HG02885 (cell line): ENCODE data around the gene PPEF1.
"Not testable (repeated sequence)": the region's sequence is repeated elsewhere in the genome, so short reads cannot be mapped to it uniquely, and the experiment has no call there.

Source experiments
- ATAC-seq: cut with Tn5 transposase; IDR thresholded peaks from one replicate; pipeline ENCODE4 v1.9.1; 2021; ENCODE audit warnings: mild to moderate bottlenecking; ENCODE audit not compliant: unreplicated experiment, poor library complexity

The PPEF1 gene

DNA sequence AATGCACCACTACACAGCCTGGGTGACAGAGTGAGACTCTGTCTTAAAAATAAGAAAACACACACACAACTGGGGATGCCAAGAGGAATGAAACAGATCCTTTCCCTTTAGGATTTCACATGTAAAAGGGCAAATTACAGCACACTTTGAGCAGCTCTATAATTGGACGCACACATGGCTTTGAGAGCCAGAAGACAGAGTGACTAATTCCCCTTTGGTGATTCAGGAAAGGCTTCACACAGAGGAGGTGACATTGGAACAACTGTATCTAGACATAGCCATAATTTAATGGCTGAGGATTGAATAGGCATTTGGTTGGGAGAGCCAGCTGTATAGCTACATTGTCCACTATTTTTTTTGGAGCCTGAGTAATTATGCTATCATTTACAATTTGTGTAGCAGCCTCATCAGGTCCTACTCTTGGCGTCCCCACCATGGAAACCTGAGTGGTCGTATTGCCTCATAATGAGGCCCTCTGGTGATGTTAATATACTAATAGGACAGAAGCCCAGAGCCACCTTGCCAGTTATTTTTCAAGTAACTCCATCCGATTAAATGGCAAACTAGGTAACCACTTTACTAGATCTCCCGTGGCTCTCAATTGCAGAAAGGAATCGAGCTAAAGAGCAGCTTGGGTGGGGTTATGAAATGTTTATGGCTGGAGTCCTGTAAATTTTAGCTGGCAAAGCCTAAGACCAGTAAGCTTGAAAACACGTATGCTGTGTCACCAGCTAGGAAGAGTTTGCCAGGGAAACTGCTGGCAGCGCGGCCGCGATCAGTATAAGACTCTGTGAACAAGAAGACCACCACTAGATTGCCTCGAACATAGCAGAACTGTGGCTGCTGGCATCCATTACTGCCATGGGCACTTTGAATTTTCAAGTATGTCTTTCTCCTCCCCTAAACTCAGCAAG, 8.5 kb upstream of the PPEF1 start:
- no peak for ATAC-seq

DNA sequence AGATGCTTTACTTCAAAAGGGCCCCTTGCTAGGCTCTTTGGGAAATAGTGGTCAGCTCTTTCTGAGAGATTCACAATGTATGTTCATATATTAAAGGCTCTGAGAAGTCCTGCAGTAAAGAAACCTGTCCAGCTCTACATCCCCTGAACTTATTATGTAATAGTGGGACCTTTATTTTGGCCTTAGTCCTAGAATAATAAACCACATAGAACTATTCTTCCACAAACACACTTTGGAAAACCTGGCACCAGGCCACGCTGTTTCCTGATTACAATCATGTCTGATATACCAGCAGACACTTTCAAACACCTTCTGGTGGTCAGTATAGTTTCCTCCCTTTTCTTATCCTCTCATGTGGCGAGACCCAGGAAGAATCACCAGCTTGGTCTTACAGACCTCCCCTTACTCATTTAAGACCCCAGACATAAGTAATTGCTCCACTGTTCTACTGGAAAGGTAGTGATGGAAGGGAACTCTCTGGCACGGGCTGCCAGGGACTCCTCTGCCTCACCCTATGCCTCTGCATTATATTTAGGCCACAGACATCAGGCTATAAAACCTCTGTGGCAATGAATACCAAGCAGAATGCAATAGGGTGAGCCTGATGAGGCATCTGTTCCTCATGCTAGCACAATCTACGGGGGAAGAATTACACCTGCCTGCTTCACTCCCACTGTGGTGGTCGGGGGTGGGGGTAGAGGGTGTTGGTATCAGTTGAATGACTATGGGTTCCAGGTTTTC, 5.7 kb upstream of the PPEF1 start:
- ATAC-seq, result no peak

DNA sequence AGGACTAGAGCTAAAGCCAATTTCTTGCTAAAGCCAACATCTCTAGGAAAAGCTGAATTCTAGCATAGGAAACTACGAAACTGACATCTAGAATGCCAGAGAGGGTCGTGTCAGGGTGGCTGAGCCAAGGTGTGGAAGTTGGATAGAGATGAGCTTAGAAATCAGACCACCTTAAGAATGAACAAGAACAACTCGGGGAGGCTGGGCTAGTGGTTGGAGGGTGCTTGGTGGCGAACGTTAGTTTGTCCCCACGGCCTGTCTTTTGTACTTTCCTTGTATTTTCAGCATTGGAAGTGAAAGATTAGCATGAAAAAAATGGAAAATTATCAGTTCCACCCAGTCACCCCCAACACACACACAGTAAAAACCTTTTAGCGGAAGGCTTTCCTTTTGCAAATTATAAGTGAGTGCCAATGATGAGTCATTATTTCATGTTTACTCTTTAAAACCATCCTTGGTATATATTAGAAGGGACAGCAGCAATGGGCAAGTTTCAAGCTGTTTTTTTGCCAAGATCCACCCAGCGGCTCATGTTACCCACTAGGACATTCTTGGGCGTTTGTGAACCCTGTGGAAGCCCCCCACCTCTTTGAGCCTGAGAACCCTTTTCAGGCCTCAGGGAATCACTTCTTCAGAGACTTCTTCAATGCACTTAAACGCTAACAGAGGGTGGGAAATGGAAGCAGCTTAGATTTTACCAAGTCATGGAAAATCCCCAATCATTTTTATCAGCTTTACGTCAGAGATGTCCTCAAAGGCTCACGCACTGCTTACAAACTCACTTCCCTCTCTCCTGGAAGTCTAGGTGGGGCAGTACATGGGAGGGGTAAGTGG, 4.9 kb upstream of the PPEF1 start:
- no peak for ATAC-seq

DNA sequence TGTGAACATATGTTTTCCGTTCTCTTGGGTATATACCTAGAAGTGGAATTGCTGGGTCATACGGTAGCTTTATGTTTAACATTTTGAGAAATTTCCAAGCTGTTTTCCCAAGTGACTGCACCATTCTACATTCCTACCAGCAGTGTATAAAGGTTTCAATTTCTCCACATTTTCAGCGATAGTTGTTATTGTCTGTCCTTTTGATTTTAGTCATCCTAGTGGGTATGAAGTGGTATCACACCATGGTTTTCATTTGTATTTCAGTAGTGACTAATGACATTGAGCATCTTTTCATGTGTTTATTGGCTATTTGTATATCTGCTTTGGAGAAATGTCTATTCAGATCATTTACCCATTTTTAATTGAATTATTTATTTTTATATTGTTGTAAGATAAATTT, 2.4 kb downstream of the PPEF1 start:
- ATAC-seq, result no peak

DNA sequence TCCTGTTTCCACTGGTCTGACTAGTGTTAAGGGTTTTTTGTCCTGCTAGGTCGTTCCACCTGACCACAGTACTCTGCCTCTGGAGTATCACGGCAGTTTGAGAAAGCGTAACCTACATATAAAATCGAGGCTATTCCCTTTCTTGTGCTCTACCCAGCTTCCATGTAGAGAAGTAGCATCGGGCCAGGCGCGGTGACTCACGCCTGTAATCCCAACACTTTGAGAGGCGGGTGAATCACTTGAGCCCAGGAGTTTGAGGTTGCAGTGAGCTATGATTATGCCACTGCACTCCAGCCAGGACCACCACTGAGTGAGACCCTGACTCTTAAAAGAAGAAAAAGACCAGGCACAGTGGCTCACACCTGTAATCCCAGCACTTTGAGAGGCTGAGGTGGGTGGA, 7.5 kb downstream of the PPEF1 start:
- ATAC-seq, result no peak

DNA sequence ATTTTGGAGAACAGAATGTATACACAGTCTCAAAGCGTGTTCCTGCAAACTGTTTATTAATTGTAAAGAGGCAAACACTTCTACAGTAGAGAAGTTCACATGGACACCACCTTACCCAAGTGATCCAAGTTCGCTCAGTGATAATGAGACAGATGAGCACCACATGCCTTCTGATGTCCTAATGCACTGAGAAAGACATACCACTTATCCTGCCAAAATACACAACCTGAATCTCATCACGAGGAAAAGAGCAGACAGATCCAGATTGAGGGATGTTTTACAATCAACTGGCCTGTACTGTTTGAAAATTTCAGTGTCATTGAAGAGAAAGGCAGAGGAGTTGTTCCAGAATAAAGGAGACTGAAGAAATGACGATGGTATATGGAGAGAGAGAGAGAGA, 12.4 kb downstream of the PPEF1 start:
- no peak for ATAC-seq

DNA sequence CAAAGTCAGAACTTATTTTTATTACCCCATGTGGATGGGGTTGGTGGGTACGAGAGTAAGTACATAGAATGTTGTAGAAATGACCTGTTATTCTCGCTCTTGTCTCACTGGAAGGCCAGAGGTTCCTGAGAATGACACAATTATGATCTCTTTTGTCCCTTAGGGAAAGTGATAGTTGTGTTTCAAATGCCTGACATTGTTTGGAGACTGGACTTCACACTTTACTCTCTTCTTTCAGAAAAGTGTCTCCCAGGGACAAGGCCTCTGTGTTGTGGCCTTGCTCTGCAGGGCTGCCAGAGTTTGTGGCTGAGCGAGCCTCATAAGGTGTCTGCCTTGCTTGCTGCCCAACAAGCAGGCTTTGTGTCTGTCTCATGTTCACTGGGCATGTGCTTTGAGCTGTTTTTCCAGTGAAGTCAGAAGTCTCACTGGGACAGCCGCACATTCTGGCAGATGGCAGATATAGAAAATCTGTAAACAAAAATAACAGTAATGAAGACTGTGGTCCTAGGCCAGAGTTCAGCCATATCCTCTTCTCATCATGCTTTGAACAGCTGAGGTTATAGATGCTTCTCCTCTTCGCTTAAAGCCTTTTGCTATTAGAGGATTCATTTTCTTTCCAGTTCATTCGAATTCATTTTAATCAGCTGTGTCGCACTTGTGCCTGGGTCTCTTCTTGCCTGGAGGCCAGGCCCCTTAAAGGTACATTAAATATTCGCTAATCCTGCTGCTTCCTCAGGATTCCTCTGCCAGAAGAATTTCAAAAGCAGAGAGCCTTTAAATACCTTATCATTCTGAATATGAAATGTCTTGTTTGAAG, 14.4 kb downstream of the PPEF1 start:
- no peak for ATAC-seq

DNA sequence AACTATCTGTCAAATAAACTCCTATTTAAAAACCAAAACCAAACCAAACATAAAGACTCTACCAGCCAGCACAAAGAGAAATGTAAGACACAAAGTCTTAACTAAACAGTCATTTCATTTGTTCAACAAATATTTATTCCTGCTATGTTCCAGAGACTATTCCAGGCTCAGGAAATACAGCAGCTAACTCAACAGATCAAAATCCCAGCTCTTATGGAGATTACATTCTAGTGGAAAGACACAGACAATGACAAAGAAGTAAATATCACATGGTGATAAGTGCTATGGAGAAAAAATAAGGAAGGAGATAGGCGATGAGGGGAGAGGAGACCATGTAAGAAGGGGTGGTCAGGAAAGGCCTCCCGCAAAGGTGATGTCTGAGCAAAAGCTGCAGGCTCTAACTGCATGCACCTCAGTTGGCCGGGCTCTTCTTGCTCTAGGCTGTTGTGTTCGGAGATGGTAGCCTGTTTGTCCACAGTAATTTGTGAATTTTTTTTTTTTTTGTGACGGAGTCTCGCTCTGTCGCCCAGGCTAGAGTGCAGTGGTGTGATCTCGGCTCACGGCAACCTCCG, 15.1 kb downstream of the PPEF1 start:
- ATAC-seq, result no peak

DNA sequence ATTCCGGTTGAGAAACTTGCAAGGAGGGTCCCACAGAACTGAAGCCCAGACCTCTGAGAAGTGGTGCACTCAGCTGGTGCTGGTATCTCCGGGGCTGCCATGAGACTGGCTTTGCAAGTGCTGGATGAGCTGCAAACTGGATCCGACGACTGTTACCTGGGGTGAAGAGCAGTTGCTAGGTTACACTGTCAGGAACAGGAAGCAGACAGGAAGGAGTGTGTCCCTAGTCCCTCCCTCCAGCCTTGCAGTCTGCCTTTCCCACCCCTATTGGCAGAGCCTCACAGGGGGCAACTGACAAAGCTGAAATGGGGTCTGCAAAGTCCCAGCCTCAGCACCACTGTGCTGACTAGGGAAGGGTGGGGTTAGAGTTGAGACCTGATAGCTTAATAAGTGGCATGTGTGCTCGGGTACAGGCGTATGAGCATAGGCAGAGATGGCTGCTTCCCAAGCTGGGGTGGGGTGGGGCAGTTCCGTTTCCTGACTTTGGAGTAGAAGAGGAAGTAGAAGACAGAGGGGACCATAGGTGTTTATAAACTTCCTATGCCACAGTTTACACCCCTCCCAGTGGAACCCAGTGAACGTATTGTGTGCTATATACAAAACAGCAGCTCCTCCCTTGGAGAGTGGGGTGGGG, 18.0 kb downstream of the PPEF1 start:
- ATAC-seq, result no peak

DNA sequence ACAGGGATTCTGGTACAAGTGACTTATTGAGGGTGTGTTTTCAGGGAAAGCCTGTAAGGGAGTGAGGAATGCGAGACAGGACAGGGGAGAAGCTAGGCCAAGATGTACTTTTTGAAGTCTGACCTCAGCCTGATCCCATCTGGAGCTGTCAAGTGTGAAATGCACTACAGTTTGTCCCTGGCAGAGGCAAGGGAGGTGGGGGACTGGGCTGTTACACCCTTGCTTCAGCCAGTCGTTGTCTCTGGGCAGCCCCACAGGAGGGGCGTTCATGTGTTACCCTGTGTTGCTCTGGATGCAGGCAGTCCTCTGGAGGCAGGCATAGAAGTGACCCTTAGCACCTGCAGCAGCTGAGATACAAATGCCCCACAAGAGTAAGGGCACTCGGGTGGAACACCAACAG, 25.8 kb downstream of the PPEF1 start:
- no peak for ATAC-seq

DNA sequence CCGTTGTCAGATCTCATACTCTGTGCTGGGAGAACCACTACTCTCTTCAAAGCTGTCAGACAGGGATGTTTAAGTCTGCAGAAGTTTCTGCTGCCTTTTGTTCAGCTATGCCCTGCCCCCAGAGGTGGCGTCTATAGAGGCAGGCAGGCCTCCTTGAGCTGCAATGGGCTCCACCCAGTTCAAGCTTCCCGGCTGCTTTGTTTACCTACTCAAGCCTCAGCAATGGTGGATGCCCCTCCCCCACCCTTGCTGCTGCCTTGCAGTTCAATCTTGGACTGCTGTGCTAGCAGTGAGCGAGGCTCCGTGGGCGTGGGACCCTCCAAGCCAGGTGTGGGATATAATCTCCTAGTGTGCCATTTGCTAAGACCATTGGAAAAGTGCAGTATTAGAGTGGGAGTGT, 32.2 kb downstream of the PPEF1 start:
- ATAC-seq, result not testable (repeated sequence)

DNA sequence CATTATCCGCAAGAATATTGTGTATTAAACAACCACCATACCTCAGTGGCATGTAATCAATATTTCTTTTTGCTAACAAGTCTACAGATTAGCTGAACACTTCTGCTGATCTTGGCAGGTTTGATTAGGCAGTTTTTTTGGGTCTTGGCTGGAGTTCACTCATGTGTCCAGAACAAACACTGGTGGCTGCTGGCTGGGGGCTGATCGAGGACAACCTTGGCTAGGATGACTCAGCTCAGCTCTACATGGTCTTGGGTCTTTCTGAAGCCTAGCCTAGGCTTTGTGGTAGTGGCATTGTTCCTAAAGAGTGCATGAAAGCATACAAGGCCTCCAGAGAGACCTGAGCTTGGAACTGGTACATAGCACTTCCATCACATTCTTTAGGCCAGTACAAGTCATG, 41.1 kb downstream of the PPEF1 start:
- no peak for ATAC-seq

DNA sequence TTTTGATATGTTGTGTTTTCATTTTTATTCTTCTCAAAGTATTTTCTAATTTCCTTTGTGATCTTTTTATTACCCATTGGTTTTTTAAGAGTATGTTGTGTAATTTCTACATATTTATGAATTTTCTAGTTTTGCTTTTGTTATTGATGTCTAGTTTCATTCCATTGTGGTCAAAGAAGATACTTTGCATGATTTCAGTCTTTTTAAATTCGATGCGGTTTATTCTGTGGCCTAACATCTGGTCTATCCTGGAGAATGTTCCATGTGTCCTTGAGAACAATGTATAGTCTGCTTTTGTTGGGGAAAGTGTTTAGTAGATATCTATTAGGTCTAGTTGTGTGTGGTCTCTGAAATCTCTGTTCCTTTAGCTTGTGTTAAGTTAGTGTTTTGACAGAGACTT, 46.2 kb downstream of the PPEF1 start:
- no peak for ATAC-seq

DNA sequence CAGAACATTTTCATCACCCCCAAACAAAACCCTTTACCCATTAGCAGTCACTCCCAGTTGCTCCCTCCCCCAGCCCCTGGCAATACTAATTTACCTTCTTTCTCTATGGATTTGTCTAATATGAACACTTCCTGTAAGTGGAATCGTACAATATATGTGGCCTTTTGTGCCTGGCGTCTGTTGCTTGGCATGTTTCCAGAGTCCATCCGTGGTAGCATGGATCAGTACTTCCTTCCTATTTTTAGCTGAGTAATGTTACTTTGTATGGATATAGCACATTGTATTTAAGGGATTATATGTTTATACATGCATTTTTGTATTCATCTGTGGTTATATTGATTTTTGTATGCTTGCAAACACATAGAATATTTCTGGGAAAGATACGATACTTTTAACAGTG, 48.2 kb downstream of the PPEF1 start:
- ATAC-seq, result no peak

DNA sequence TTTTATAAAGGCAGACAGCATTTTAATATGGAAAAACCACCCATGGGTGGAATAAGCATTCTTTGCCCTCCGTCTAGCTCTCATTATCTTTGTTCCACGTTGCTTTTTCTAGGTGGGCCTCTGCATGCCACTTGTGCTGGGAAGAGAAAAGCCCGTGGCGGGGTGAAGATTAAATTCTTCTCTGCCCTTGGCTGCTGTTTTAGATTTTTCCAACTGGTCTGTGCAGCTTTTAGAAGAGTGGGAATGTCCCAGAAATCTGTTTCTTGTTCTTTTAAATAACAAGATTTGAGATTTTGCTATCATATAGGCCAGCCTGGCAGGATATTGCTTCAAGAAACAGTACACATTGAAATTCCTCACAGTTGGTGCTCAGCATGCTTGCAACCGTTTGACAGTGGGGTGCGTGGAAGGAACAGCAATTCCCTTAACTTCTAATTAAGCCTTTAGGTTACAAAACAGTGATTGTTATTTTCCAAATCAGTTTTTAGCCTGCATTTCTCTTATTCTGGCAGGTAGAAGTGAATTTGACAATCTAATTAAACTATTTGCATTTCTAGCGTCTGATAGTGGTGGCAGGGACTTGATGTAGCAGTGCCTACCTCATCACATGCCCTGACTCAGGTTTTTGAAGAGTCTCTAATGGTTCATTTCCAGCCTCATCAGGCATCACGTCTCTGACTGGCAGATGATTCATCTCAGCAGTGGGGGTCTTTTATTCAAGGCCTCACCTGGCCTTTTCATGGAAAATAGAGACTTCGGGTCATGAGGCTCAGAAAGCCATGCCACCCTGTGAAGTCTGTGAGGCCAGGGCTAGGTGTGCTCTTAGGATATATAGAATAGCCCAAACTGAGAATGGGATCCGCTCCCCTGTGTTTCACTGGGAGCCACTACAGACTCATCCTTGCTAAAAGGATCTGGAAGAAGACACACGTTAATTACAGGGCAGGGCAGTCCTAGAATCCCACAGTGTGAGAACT, 50.8 kb downstream of the PPEF1 start:
- ATAC-seq, result no peak

DNA sequence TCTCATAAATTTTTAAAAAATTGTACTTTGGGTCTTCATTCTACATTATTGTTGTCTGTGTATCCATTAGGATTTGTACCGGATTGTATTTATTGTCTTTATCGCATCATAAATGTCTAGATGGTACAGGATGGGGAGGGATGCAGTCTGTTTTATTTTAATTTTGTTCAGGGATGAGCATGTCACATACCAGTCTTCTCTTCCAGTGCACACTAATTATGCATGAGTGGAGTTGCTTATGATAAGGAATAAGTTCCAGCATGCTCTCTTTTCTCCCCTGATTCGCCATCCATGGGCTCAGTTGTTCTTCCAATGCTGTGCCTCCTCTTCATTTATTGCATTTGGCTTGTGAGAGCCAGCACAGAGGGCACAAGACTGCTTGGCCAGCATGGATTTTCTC, 54.3 kb downstream of the PPEF1 start:
- no peak for ATAC-seq

DNA sequence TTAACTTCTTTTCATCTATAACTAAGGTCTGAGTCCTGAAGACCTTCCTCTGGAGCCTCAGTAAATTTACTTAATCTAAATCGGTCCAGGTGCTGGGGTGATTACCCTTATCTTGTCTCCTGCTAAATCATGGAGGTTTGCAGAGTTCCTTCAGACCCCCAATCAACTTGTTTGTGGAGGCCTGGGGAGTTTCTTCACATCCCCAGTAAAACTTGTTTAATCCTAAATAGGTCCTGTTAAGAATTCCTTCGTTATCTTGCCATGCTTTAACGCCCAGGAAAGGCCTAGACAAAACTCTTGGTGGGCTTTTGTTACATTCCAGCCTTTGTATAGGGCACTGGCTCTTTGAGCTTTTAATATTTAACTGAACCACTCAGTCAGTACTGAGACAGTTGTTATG, 55.7 kb downstream of the PPEF1 start:
- ATAC-seq, result not testable (repeated sequence)

DNA sequence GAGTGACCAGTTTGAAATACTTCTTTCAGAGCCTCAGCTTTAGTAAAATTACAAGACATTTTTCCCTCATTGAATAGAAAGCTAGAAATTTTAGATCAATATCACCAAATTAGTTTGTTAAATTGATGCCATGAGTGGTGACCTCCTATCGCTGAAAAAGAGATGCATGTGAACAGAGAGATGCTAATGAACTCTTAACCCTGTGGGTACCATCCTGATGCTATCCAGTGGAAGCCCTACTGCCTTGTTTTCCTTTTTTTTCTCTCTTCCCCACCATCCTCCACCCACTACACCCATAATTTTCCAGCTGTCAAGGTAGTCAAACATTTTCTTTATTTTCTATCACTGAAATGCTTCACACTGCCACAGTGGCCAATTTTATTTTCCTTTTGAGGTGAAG, 61.9 kb downstream of the PPEF1 start:
- no peak for ATAC-seq
